Measurements from ENCODE around the gene CCL4. TPM values are rescaled to one million over a fixed set of nuclear protein-coding genes. Genes with fewer than 3 reads are reported as not detected.

Gene CCL4
- total RNA-seq, 4 donors from 2014 or later: 1.1 to 1.5 TPM; not detected in 2

- H3K27me3 ChIP-seq: no peaks in the 10 kb centered on the region
- peaks cover 0 to 24% (median 17%) of the 10 kb centered on the region in 4 donors for H3K4me1 ChIP-seq
- TF ChIP-seq POLR2A (IDR thresholded peaks at IDR 0.05) (no peak), CTCF (IDR thresholded peaks at IDR 0.05) (no peak)
- no peak for DNase-seq
- no peak overlapping the region for H3K27ac ChIP-seq
- H3K36me3 ChIP-seq: no peaks in the 10 kb centered on the region
- no peak overlapping the region for H3K4me3 ChIP-seq
- peaks cover 0 to 14% (median 5%) of the 10 kb centered on the region in 4 donors for H3K9me3 ChIP-seq
Measured at GRCh38 chr17:36130346-36130745, 26.7 kb downstream of the CCL4 start.

- Histone ChIP-seq H3K27ac (no peak overlapping the region), H3K27me3 (no peaks in the 10 kb centered on the region), H3K9me3 (peaks cover 0 to 3% (median 0%) of the 10 kb centered on the region in 4 donors), H3K4me1 (peaks cover 0 to 21% (median 17%) of the 10 kb centered on the region in 4 donors), H3K36me3 (no peaks in the 10 kb centered on the region), H3K4me3 (no peak overlapping the region)
- DNase-seq: no peak
- TF ChIP-seq POLR2A (IDR thresholded peaks at IDR 0.05) (no peak), CTCF (IDR thresholded peaks at IDR 0.05) (no peak)
Measured at GRCh38 chr17:36131421-36131820, 27.8 kb downstream of the CCL4 start.

GRCh38 chr17:36131931-36132330 lies 28.3 kb downstream of the CCL4 start:
- Histone ChIP-seq H3K27ac (no peak overlapping the region), H3K27me3 (no peaks in the 10 kb centered on the region), H3K4me3 (no peak overlapping the region), H3K9me3 (no peaks in the 10 kb centered on the region), H3K4me1 (peaks cover 0 to 26% (median 12%) of the 10 kb centered on the region in 4 donors), H3K36me3 (no peaks in the 10 kb centered on the region)
- no peak for TF ChIP-seq POLR2A (IDR thresholded peaks at IDR 0.05)
- TF ChIP-seq CTCF (IDR thresholded peaks at IDR 0.05): no peak
- no peak for DNase-seq

GRCh38 chr17:36132421-36132831 lies 28.8 kb downstream of the CCL4 start:
- Histone ChIP-seq H3K4me3 (no peak overlapping the region), H3K36me3 (no peaks in the 10 kb centered on the region), H3K27me3 (no peaks in the 10 kb centered on the region), H3K4me1 (peaks cover 0 to 27% (median 11%) of the 10 kb centered on the region in 4 donors), H3K27ac (no peak overlapping the region), H3K9me3 (no peaks in the 10 kb centered on the region)
- DNase-seq: no peak
- TF ChIP-seq POLR2A (IDR thresholded peaks at IDR 0.05): no peak

GRCh38 chr17:36133602-36134236 lies 30.1 kb downstream of the CCL4 start:
- H3K27me3 ChIP-seq: no peaks in the 10 kb centered on the region
- H3K27ac ChIP-seq: no peak overlapping the region
- no peak for DNase-seq
- H3K9me3 ChIP-seq: no peaks in the 10 kb centered on the region
- no peak overlapping the region for H3K4me3 ChIP-seq
- TF ChIP-seq POLR2A (IDR thresholded peaks at IDR 0.05) (no peak), CTCF (IDR thresholded peaks at IDR 0.05) (no peak)
- no peaks in the 10 kb centered on the region for H3K36me3 ChIP-seq
- peaks cover 0 to 21% (median under 1%) of the 10 kb centered on the region in 4 donors for H3K4me1 ChIP-seq

- TF ChIP-seq POLR2A (IDR thresholded peaks at IDR 0.05): no peak
- no peak for DNase-seq
- no peaks in the 10 kb centered on the region for H3K27me3 ChIP-seq
- H3K4me3 ChIP-seq: no peak overlapping the region
- H3K9me3 ChIP-seq: no peaks in the 10 kb centered on the region
- H3K36me3 ChIP-seq: no peaks in the 10 kb centered on the region
- peaks cover 0 to 17% (median 0%) of the 10 kb centered on the region in 4 donors for H3K4me1 ChIP-seq
- H3K27ac ChIP-seq: no peak overlapping the region
Measured at GRCh38 chr17:36135465-36135864, 31.8 kb downstream of the CCL4 start.
